HG03354 (cell line): ENCODE results near the gene NTN3.
A peak's percentile ranks its signal among the peaks of the same experiment; 100 is the strongest.

ENCODE experiments used
- ATAC-seq: cut with Tn5 transposase; IDR thresholded peaks from one replicate; pipeline ENCODE4 v1.9.1; 2021; ENCODE audit warnings: mild to moderate bottlenecking; ENCODE audit not compliant: unreplicated experiment, poor library complexity, severe bottlenecking

The NTN3 gene

GRCh38 chr16:2507665-2508064, 36.6 kb downstream of the NTN3 start:
- peak; percentile 12 for ATAC-seq

- ATAC-seq: no peak
Measured at GRCh38 chr16:2508722-2509400, 37.8 kb downstream of the NTN3 start.

GRCh38 chr16:2511128-2511800, 40.2 kb downstream of the NTN3 start:
- ATAC-seq: no peak

- no peak for ATAC-seq
Measured at GRCh38 chr16:2511996-2512734, 41.1 kb downstream of the NTN3 start.

- ATAC-seq: no peak
Measured at GRCh38 chr16:2512735-2513404, 41.8 kb downstream of the NTN3 start.

GRCh38 chr16:2513405-2514332, 42.6 kb downstream of the NTN3 start, which contains the start of gene ATP6V0C:
ATP6V0C (plus strand) TSS chr16:2513952; CDS start chr16:2514104, 152 bp downstream.
- ATAC-seq: peak; percentile 62

GRCh38 chr16:2514333-2515179, 43.5 kb downstream of the NTN3 start:
- no peak for ATAC-seq

GRCh38 chr16:2515180-2515851, 44.2 kb downstream of the NTN3 start:
- ATAC-seq: no peak

- no peak for ATAC-seq
Measured at GRCh38 chr16:2516391-2517240, 45.5 kb downstream of the NTN3 start.

GRCh38 chr16:2517954-2518605, 47.0 kb downstream of the NTN3 start:
- ATAC-seq: no peak

GRCh38 chr16:2518823-2519710, 48.0 kb downstream of the NTN3 start:
- ATAC-seq: no peak

GRCh38 chr16:2519711-2520080, 48.6 kb downstream of the NTN3 start:
- no peak for ATAC-seq

- ATAC-seq: peak; percentile 64
Measured at GRCh38 chr16:2520097-2520783, 49.1 kb downstream of the NTN3 start, which contains the start of gene AMDHD2. AMDHD2 (plus strand) TSS chr16:2520371; CDS start chr16:2520459, 88 bp downstream.

GRCh38 chr16:2520784-2521531, 49.9 kb downstream of the NTN3 start:
- peak; percentile 31 for ATAC-seq
